IMR-90 (cell line): ENCODE measurements around the gene ILF2. TPM values are rescaled to one million over a fixed set of nuclear protein-coding genes. Genes with fewer than 3 reads are reported as not detected.

Source experiments
- ATAC-seq: fragments of 200-7000 bp; cut with Tn5 transposase; 2 replicates; pipeline ENCODE4 v1.9.1; 2020; ENCODE audit warnings: low read depth, mild to moderate bottlenecking, moderate library complexity
- BruUV-seq: library from RNA; stranded (reverse); fragments of 400-500 nt; replicated peaks from 2 replicates; lab custom pipeline; 2021; lab: Mats Ljungman, UMichigan
- CTCF ChIA-PET: fragments of 300-600 bp; formaldehyde crosslinking; extraction: SDS; loops from one replicate; lab custom pipeline; 2021; ENCODE audit warnings: antibody characterized with exemption; lab: Yijun Ruan, JAX
- POLR2A ChIA-PET: fragments of 300-600 bp; sonication (Branson Sonifier 250); formaldehyde crosslinking; loops from one replicate; lab custom pipeline; 2022; ENCODE audit warnings: antibody characterized with exemption; ENCODE audit not compliant: unreplicated experiment; lab: Charles Lee
- DNase-seq: peaks from one replicate; pipeline ENCODE4 v3.0.0; 2013
- H2AFZ ChIP-seq: replicated peaks from 2 replicates; pipeline ENCODE3; 2013; ENCODE audit warnings: low read length, mild to moderate bottlenecking; ENCODE audit not compliant: poor library complexity
- H2AK5ac ChIP-seq: 2 replicates; pipeline ENCODE4 v1.6.1; 2013; ENCODE audit warnings: low read depth, low read length, inconsistent platforms
- H2AK9ac ChIP-seq: replicated peaks from 2 replicates; pipeline ENCODE3; 2013; ENCODE audit warnings: mild to moderate bottlenecking, low read depth, low read length, moderate library complexity; ENCODE audit not compliant: poor library complexity
- H2BK120ac ChIP-seq: 2 replicates; pipeline ENCODE4 v1.6.1; 2013; ENCODE audit warnings: low read depth, low read length, inconsistent platforms
- H2BK15ac ChIP-seq: 3 replicates; pipeline ENCODE4 v1.6.1; 2013; ENCODE audit warnings: low read depth, low read length, inconsistent platforms
- H2BK20ac ChIP-seq: 2 replicates; pipeline ENCODE4 v1.6.1; 2013; ENCODE audit warnings: low read depth, mild to moderate bottlenecking, inconsistent platforms, low read length, moderate library complexity
- H2BK5ac ChIP-seq: 2 replicates; pipeline ENCODE4 v1.6.1; 2013; ENCODE audit warnings: mild to moderate bottlenecking, low read depth, low read length, inconsistent platforms; ENCODE audit not compliant: poor library complexity, severe bottlenecking
- H3K14ac ChIP-seq: replicated peaks from 2 replicates; pipeline ENCODE4 v1.6.1; 2013; ENCODE audit warnings: low read depth, low read length, inconsistent platforms
- H3K18ac ChIP-seq: 2 replicates; pipeline ENCODE4 v1.6.1; 2013; ENCODE audit warnings: low read depth, low read length, control low read depth
- H3K23ac ChIP-seq: 2 replicates; pipeline ENCODE4 v1.6.1; 2013; ENCODE audit warnings: low read depth, low read length, inconsistent platforms
- H3K27ac ChIP-seq: 2 replicates; pipeline ENCODE4 v1.5.1; 2013; ENCODE audit warnings: mild to moderate bottlenecking, control low read depth, low read length; ENCODE audit not compliant: insufficient read depth
- H3K27me3 ChIP-seq: 2 replicates; pipeline ENCODE4 v1.6.1; 2013; ENCODE audit warnings: low read length; ENCODE audit not compliant: control insufficient read depth, insufficient read depth
- H3K36me3 ChIP-seq: 2 replicates; pipeline ENCODE4 v1.6.1; 2013; ENCODE audit warnings: low read length, mixed read lengths; ENCODE audit not compliant: control insufficient read depth, insufficient read depth
- H3K4ac ChIP-seq: 2 replicates; pipeline ENCODE4 v1.6.1; 2013; ENCODE audit warnings: low read depth, low read length, inconsistent platforms
- H3K4me1 ChIP-seq: 2 replicates; pipeline ENCODE4 v1.6.1; 2013; ENCODE audit warnings: low read length, mixed read lengths; ENCODE audit not compliant: control insufficient read depth, insufficient read depth
- H3K4me2 ChIP-seq: 2 replicates; pipeline ENCODE4 v1.6.1; 2013; ENCODE audit warnings: low read depth, mild to moderate bottlenecking, control low read depth, low read length, moderate library complexity
- H3K4me3 ChIP-seq: 2 replicates; pipeline ENCODE4 v1.5.1; 2013; ENCODE audit warnings: low read depth, mild to moderate bottlenecking, control low read depth, low read length, moderate library complexity; ENCODE audit not compliant: insufficient read depth
- H3K56ac ChIP-seq: 2 replicates; pipeline ENCODE4 v1.6.1; 2013; ENCODE audit warnings: low read length, inconsistent platforms; ENCODE audit not compliant: insufficient read depth; ENCODE audit errors: extremely low read depth
- H3K79me1 ChIP-seq, 2 experiments: 2 replicates each; pipeline ENCODE4 v1.6.1; 2013; ENCODE audit warnings: low read length in 2 of 2, inconsistent platforms in 1 of 2, low read depth in 1 of 2
- H3K9ac ChIP-seq: 2 replicates; pipeline ENCODE4 v1.6.1; 2013; ENCODE audit warnings: low read depth, low read length, control low read depth
- H3K9me1 ChIP-seq: 2 replicates; pipeline ENCODE4 v1.6.1; 2013; ENCODE audit warnings: low read length, inconsistent platforms; ENCODE audit not compliant: insufficient read depth
- H3K9me3 ChIP-seq: 2 replicates; pipeline ENCODE4 v1.6.1; 2013; ENCODE audit warnings: low read length; ENCODE audit not compliant: control insufficient read depth, insufficient read depth
- H4K20me1 ChIP-seq: 2 replicates; pipeline ENCODE4 v1.6.1; 2013; ENCODE audit warnings: low read length, inconsistent platforms; ENCODE audit not compliant: insufficient read depth
- H4K5ac ChIP-seq: 2 replicates; pipeline ENCODE4 v1.6.1; 2013; ENCODE audit warnings: mild to moderate bottlenecking, low read depth, low read length, control low read depth
- H4K8ac ChIP-seq, 2 experiments: 2 replicates each; pipeline ENCODE4 v1.6.1; 2013; ENCODE audit warnings: low read depth in 2 of 2, low read length in 2 of 2, control low read depth in 1 of 2, inconsistent platforms in 1 of 2
- H4K91ac ChIP-seq: 2 replicates; pipeline ENCODE4 v1.6.1; 2013; ENCODE audit warnings: low read depth, low read length, inconsistent platforms; ENCODE audit not compliant: insufficient read depth
- BHLHE40 ChIP-seq: fragments of 150-350 bp; IDR thresholded peaks from 2 replicates; pipeline ENCODE4 v1.6.1; 2016; ENCODE audit warnings: mild to moderate bottlenecking, low read depth, low read length
- CEBPB ChIP-seq: IDR thresholded peaks from 2 replicates; pipeline ENCODE4 v1.6.1; 2012; ENCODE audit warnings: low read depth, low read length, improper control_type of control experiment
- CHD1 ChIP-seq: IDR thresholded peaks from 2 replicates; pipeline ENCODE4 v1.6.1; 2012; ENCODE audit warnings: low read depth, low read length, improper control_type of control experiment
- CTCF ChIP-seq: conservative IDR thresholded peaks from 2 replicates; pipeline ENCODE4 v1.5.1; 2012; ENCODE audit warnings: mild to moderate bottlenecking, low read depth, low read length, improper control_type of control experiment
- ELK1 ChIP-seq: fragments of 150-350 bp; IDR thresholded peaks from 2 replicates; pipeline ENCODE4 v1.6.1; 2016; ENCODE audit warnings: low read depth, mild to moderate bottlenecking, low read length, moderate library complexity, borderline replicate concordance
- FOS ChIP-seq: fragments of 150-350 bp; IDR thresholded peaks from 2 replicates; pipeline ENCODE4 v1.6.1; 2016; ENCODE audit warnings: low read depth, low read length
- MAFK ChIP-seq: IDR thresholded peaks from 2 replicates; pipeline ENCODE4 v1.6.1; 2012; ENCODE audit warnings: low read depth, low read length, improper control_type of control experiment
- MAZ ChIP-seq: IDR thresholded peaks from 2 replicates; pipeline ENCODE4 v1.6.1; 2012; ENCODE audit warnings: low read depth, mild to moderate bottlenecking, low read length, improper control_type of control experiment, moderate library complexity, borderline replicate concordance
- MXI1 ChIP-seq: IDR thresholded peaks from 2 replicates; pipeline ENCODE4 v1.6.1; 2012; ENCODE audit warnings: low read depth, mild to moderate bottlenecking, low read length, moderate library complexity, borderline replicate concordance
- NFE2L2 ChIP-seq: fragments of 150-350 bp; IDR thresholded peaks from 2 replicates; pipeline ENCODE4 v1.6.1; 2016; ENCODE audit warnings: low read depth, mild to moderate bottlenecking, low read length
- POLR2A ChIP-seq: IDR thresholded peaks from 2 replicates; pipeline ENCODE4 v1.6.1; 2012; ENCODE audit warnings: mild to moderate bottlenecking, low read depth, low read length
- RAD21 ChIP-seq: IDR thresholded peaks from 2 replicates; pipeline ENCODE4 v1.6.1; 2012; ENCODE audit warnings: low read length, improper control_type of control experiment
- RCOR1 ChIP-seq: IDR thresholded peaks from 2 replicates; pipeline ENCODE4 v1.6.1; 2012; ENCODE audit warnings: mild to moderate bottlenecking, low read length, improper control_type of control experiment; ENCODE audit not compliant: insufficient replicate concordance
- RFX5 ChIP-seq: IDR thresholded peaks from 2 replicates; pipeline ENCODE4 v1.8.0; 2012; ENCODE audit warnings: low read depth, mild to moderate bottlenecking, low read length, moderate library complexity
- SMC3 ChIP-seq: fragments of 150-350 bp; IDR thresholded peaks from 2 replicates; pipeline ENCODE4 v1.6.1; 2016; ENCODE audit warnings: low read depth, mild to moderate bottlenecking, antibody characterized with exemption, low read length, moderate library complexity
- USF2 ChIP-seq: fragments of 150-350 bp; IDR thresholded peaks from 2 replicates; pipeline ENCODE4 v1.6.1; 2017; ENCODE audit warnings: mild to moderate bottlenecking, antibody characterized with exemption, low read length, low read depth
- WGBS, 2 experiments: methylation state at CpG; one replicate each; pipeline versions ENCODE4 v1.1.5 to v1.1.7; 2013; ENCODE audit warnings: missing lambda C conversion rate in 2 of 2; ENCODE audit not compliant: insufficient read length in 1 of 2; ENCODE audit errors: extremely low coverage in 2 of 2; 5-methylcytosine and 5-hydroxymethylcytosine counted together
- dilution Hi-C: fragments of 300-500 bp; cut with HindIII; formaldehyde crosslinking; loops from one replicate; pipeline ENCODE4 v1.14.3; 2018; ENCODE audit warnings: low sequenced_read_pairs; ENCODE audit not compliant: unreplicated experiment
- in situ Hi-C: fragments of 300-500 bp; cut with MboI; formaldehyde crosslinking; loops from 3 replicates; pipeline ENCODE4 v1.14.3; 2019; ENCODE audit warnings: low sequenced_read_pairs, inconsistent platforms, mixed read lengths
- intact Hi-C: fragments of 100-400 bp; cut with micrococcal nuclease; formaldehyde crosslinking; loops from 2 replicates; pipeline ENCODE4 v1.10.0; 2022
- polyA plus RNA-seq, 3 experiments: library from polyadenylated mRNA; depleted of rRNA; stranded (reverse); fragments of >200 nt; gene quantifications; 2 replicates each; pipeline ENCODE4 v1.2.3, GENCODE V29; 2012; ENCODE audit warnings: low replicate concordance in 1 of 3
- total RNA-seq: library from RNA; depleted of rRNA; stranded (reverse); fragments of >200 nt; gene quantifications from 2 replicates; pipeline ENCODE4 v1.2.3, GENCODE V29; 2012

Gene ILF2
- total and polyA plus RNA-seq, 2 of the 4 experiments (the other 2 are of a cell fraction): 273 to 504 TPM

GRCh38 chr1:153688276-153688675, 17.5 kb upstream of the ILF2 start:
- dilution Hi-C loops (no loop called here), in situ Hi-C loops (no loop called here), intact Hi-C loops (no loop called here)
- no peak overlapping the region for H3K56ac ChIP-seq
- H3K9me1 ChIP-seq: no peaks in the 10 kb centered on the region
- ChIA-PET POLR2A (no interaction called here), CTCF (no interaction called here)
- no peak overlapping the region for H2BK120ac ChIP-seq
- H2AFZ ChIP-seq: no peak overlapping the region
- no peak overlapping the region for H3K14ac ChIP-seq
- peaks cover 41% of the 10 kb centered on the region for H3K27me3 ChIP-seq
- no peak overlapping the region for H3K4me2 ChIP-seq
- H3K36me3 ChIP-seq: no peaks in the 10 kb centered on the region
- H4K20me1 ChIP-seq: no peaks in the 10 kb centered on the region; the same call in 1 of the 2 replicates
- no peaks in the 10 kb centered on the region for H3K4me1 ChIP-seq
- no peak overlapping the region for H3K23ac ChIP-seq
- no peak overlapping the region for H2BK15ac ChIP-seq
- no peak overlapping the region for H2BK5ac ChIP-seq
- H3K79me1 ChIP-seq: no peaks in the 10 kb centered on the region
- no peak overlapping the region for H4K91ac ChIP-seq
- H3K27ac ChIP-seq: no peak overlapping the region
- H3K18ac ChIP-seq: no peak overlapping the region
- ATAC-seq (no peak), DNase-seq (no peak)
- BruUV-seq: no TSS peak
- no peak overlapping the region for H4K8ac ChIP-seq
- no peak overlapping the region for H2BK20ac ChIP-seq
- 56% methylated on average over 3 of the region's 7 CpGs; no CpG with 5 or more reads in 1 of the 2 experiments for WGBS, 2 experiments
- no peak overlapping the region for H3K4me3 ChIP-seq
- H3K9me3 ChIP-seq: no peaks in the 10 kb centered on the region
- H2AK9ac ChIP-seq: no peak overlapping the region
- H2AK5ac ChIP-seq: no peak overlapping the region
- no peak overlapping the region for H3K9ac ChIP-seq
- H3K4ac ChIP-seq: no peak overlapping the region
- H4K5ac ChIP-seq: no peak overlapping the region
- TF ChIP-seq CEBPB: no peak
- no peak for TF ChIP-seq FOS
- no peak for TF ChIP-seq CTCF
- no peak for TF ChIP-seq SMC3
- TF ChIP-seq NFE2L2: no peak
- TF ChIP-seq RFX5: no peak
- no peak for TF ChIP-seq MXI1
- TF ChIP-seq MAZ: no peak
- TF ChIP-seq RCOR1: no peak
- TF ChIP-seq POLR2A: no peak
- TF ChIP-seq RAD21: no peak
- no peak for TF ChIP-seq BHLHE40
- TF ChIP-seq ELK1: no peak
- no peak for TF ChIP-seq USF2
- no peak for TF ChIP-seq MAFK
- TF ChIP-seq CHD1: no peak
